ENCODE results near the gene AGK. TPM values are rescaled to one million over a fixed set of nuclear protein-coding genes. Genes with fewer than 3 reads are reported as not detected.

The AGK gene
- total and polyA plus RNA-seq, 2 of the 8 experiments (the other 6 are each of a cell fraction or from before 2014, with no cell fraction given), result 25.8 to 34.0 TPM

DNA sequence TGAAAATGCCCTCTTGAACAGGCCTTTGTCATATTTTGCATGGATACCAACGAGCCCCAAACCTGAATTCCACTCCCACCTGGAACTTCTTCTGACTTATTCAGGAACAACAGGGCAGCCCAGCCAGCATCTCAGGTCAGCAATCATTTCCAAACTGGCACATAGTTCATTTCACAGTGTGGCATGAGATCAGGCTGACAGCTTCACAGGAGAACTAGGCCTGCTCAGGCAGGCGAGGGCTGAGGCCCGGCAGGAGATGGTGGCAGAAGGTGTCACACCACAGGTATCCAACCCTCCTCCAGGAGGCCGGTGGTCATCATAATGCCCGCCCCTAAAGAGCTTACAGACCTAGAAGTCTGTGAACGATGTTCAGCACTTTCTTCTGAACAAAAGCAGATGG is 108.3 kb downstream of the AGK start (continued):
- TF ChIP-seq, protein P1, sequence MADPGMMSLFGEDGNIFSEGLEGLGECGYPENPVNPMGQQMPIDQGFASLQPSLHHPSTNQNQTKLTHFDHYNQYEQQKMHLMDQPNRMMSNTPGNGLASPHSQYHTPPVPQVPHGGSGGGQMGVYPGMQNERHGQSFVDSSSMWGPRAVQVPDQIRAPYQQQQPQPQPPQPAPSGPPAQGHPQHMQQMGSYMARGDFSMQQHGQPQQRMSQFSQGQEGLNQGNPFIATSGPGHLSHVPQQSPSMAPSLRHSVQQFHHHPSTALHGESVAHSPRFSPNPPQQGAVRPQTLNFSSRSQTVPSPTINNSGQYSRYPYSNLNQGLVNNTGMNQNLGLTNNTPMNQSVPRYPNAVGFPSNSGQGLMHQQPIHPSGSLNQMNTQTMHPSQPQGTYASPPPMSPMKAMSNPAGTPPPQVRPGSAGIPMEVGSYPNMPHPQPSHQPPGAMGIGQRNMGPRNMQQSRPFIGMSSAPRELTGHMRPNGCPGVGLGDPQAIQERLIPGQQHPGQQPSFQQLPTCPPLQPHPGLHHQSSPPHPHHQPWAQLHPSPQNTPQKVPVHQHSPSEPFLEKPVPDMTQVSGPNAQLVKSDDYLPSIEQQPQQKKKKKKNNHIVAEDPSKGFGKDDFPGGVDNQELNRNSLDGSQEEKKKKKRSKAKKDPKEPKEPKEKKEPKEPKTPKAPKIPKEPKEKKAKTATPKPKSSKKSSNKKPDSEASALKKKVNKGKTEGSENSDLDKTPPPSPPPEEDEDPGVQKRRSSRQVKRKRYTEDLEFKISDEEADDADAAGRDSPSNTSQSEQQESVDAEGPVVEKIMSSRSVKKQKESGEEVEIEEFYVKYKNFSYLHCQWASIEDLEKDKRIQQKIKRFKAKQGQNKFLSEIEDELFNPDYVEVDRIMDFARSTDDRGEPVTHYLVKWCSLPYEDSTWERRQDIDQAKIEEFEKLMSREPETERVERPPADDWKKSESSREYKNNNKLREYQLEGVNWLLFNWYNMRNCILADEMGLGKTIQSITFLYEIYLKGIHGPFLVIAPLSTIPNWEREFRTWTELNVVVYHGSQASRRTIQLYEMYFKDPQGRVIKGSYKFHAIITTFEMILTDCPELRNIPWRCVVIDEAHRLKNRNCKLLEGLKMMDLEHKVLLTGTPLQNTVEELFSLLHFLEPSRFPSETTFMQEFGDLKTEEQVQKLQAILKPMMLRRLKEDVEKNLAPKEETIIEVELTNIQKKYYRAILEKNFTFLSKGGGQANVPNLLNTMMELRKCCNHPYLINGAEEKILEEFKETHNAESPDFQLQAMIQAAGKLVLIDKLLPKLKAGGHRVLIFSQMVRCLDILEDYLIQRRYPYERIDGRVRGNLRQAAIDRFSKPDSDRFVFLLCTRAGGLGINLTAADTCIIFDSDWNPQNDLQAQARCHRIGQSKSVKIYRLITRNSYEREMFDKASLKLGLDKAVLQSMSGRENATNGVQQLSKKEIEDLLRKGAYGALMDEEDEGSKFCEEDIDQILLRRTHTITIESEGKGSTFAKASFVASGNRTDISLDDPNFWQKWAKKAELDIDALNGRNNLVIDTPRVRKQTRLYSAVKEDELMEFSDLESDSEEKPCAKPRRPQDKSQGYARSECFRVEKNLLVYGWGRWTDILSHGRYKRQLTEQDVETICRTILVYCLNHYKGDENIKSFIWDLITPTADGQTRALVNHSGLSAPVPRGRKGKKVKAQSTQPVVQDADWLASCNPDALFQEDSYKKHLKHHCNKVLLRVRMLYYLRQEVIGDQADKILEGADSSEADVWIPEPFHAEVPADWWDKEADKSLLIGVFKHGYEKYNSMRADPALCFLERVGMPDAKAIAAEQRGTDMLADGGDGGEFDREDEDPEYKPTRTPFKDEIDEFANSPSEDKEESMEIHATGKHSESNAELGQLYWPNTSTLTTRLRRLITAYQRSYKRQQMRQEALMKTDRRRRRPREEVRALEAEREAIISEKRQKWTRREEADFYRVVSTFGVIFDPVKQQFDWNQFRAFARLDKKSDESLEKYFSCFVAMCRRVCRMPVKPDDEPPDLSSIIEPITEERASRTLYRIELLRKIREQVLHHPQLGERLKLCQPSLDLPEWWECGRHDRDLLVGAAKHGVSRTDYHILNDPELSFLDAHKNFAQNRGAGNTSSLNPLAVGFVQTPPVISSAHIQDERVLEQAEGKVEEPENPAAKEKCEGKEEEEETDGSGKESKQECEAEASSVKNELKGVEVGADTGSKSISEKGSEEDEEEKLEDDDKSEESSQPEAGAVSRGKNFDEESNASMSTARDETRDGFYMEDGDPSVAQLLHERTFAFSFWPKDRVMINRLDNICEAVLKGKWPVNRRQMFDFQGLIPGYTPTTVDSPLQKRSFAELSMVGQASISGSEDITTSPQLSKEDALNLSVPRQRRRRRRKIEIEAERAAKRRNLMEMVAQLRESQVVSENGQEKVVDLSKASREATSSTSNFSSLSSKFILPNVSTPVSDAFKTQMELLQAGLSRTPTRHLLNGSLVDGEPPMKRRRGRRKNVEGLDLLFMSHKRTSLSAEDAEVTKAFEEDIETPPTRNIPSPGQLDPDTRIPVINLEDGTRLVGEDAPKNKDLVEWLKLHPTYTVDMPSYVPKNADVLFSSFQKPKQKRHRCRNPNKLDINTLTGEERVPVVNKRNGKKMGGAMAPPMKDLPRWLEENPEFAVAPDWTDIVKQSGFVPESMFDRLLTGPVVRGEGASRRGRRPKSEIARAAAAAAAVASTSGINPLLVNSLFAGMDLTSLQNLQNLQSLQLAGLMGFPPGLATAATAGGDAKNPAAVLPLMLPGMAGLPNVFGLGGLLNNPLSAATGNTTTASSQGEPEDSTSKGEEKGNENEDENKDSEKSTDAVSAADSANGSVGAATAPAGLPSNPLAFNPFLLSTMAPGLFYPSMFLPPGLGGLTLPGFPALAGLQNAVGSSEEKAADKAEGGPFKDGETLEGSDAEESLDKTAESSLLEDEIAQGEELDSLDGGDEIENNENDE (IDR thresholded peaks at IDR 0.05; ENCODE audit: insufficient replicate concordance, low read length), result no peak
- no peak for TF ChIP-seq GABPA (IDR thresholded peaks at IDR 0.05; ENCODE audit: borderline replicate concordance, insufficient read depth, low read length)
- TF ChIP-seq EZH2 (IDR thresholded peaks at IDR 0.05; ENCODE audit: low read depth, low read length, severe bottlenecking), result no peak
